ENCODE data around the gene DDX52. TPM values are rescaled to one million over a fixed set of nuclear protein-coding genes. Genes with fewer than 3 reads are reported as not detected.

Gene DDX52
- total and polyA plus RNA-seq, 9 of the 15 experiments (the other 6 are each of a cell fraction or from before 2014, with no cell fraction given): 19.1 to 50.5 (median 34.8) TPM

GRCh38 chr17:37640015-37640414 lies 3.2 kb downstream of the DDX52 start (continued):
- TF ChIP-seq ZNF592 (IDR thresholded peaks at IDR 0.05) (peak; percentile 31; the same call in 1 of the 2 replicates), NFIX (CRISPR knock-in tag; IDR thresholded peaks at IDR 0.05; ENCODE audit: low read depth) (no peak), ZNF76 (CRISPR knock-in tag; IDR thresholded peaks at IDR 0.05; ENCODE audit: borderline replicate concordance) (no peak), POLR2AphosphoS2 (IDR thresholded peaks at IDR 0.05; ENCODE audit: low read length) (no peak), GABPB1 (CRISPR knock-in tag; IDR thresholded peaks at IDR 0.05) (no peak), EP400 (IDR thresholded peaks at IDR 0.05) (peak; percentile 31; the same call in 1 of the 2 replicates), MAFF (IDR thresholded peaks at IDR 0.05; ENCODE audit: low read length) (peak; percentile 81; the same call in 1 of the 2 replicates), C11orf30 (IDR thresholded peaks at IDR 0.05; ENCODE audit: low read depth) (peak; percentile 93), ADNP (tag; IDR thresholded peaks at IDR 0.05) (no peak), GTF2A2 (tag; IDR thresholded peaks at IDR 0.05) (no peak), RBM39 (optimal IDR thresholded peaks at IDR 0.05; ENCODE audit: low read depth, low read length) (no peak), HMBOX1 (IDR thresholded peaks at IDR 0.05) (no peak), ETV1 (tag; conservative IDR thresholded peaks at IDR 0.05; ENCODE audit: low read depth) (0 out of 2 replicates have a peak, but pooled peaks have one; percentile 9), ZBTB5 (IDR thresholded peaks at IDR 0.05) (no peak), STAT5A (IDR thresholded peaks at IDR 0.05; ENCODE audit: borderline replicate concordance, low read length) (no peak), ESRRB (CRISPR knock-in tag; IDR thresholded peaks at IDR 0.05; ENCODE audit: borderline replicate concordance) (no peak), ZNF197 (CRISPR knock-in tag; IDR thresholded peaks at IDR 0.05; ENCODE audit: low read depth) (no peak), XRCC5 (IDR thresholded peaks at IDR 0.05; ENCODE audit: low read depth, low read length) (no peak), SMARCE1 (IDR thresholded peaks at IDR 0.05) (peak; percentile 40; the same call in 1 of the 2 replicates), ZFP1 (CRISPR knock-in tag; IDR thresholded peaks at IDR 0.05) (no peak), ARID1B (IDR thresholded peaks at IDR 0.05) (peak; percentile 78), MEF2D (tag; conservative IDR thresholded peaks at IDR 0.05; ENCODE audit: low read depth) (0 out of 2 replicates have a peak, but pooled peaks have one; percentile 42), LEF1 (IDR thresholded peaks at IDR 0.05) (peak; percentile 40; the same call in 1 of the 2 replicates), WHSC1 (IDR thresholded peaks at IDR 0.05; ENCODE audit: low read length) (no peak)

Measured in K562 (cell line).